GM21390 (cell line): ENCODE results near the gene HOXA2.
A peak's percentile ranks its signal among the peaks of the same experiment; 100 is the strongest.

Experiments
- ATAC-seq: cut with Tn5 transposase; IDR thresholded peaks from one replicate; pipeline ENCODE4 v1.9.1; 2021; ENCODE audit not compliant: unreplicated experiment

Gene HOXA2

DNA sequence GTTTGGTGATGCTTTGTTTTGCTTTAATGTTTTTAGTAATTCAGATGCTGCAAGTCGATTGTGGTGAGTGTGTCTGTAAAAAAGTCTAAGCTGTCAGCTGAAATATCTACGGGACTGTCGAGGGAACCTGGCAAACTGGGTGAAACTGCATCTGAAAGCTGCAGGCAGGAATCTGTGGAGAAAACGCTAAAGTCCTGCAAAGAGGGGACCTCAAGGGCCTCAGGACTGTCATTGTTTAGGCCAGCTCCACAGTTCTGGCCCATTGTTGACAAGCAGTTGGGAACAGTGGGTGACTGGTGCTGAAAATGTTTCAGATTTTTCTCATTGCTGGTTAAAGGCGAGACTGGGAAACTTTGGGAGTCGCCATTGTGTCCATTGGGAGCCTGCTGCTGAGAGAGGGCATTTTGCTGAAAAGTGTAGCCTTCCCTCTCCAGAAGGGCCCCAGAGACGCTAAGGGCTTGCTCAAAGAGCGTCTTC is 1.8 kb downstream of the HOXA2 start:
- ATAC-seq: no peak

DNA sequence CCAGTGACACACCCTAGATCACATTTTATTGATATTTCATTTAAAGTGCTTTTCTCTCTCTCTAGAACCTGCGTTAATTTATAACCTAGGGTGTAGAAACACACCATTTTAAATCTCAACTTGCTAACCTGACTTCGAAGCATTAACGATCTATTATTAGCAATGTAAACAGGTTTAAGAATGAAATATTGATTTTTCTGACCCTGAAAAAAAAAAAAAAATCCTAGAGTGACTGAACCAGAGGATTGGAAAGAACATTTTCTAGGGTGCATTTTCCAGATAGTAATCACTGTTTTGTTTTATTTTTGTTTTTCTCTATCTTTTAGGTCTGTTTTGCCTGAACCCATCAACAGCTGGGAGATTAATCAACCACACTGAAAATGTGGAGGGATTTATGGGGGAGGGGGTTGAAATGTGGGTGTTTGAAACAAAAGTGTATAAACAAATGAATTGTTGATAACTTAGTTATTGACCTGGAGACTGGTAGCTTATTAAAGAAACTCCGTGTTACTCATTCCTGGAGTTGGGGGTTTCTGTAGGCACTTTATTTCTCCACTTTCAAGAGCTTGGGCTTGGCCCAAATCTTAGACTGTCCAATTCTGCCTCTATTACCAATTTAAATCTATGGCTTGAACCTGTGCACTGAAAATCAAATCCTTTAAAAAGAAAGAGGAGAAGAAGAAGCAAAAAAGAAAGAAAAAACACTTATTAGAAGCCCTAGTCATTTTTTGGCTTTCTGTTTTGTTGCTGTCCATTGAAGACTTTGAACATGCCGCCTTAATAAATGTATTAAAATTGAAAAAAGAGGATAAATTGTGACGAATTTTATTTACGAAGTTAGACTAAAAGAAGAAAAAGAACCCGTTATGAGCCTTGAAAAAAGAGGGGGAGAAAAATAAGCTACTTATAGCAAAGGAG is 2.8 kb downstream of the HOXA2 start:
- ATAC-seq: no peak

GRCh38 chr7:27098578-27099451 is 3.7 kb downstream of the HOXA2 start:
- no peak for ATAC-seq

- no peak for ATAC-seq
Observed at GRCh38 chr7:27097686-27098577, 4.6 kb downstream of the HOXA2 start.

DNA sequence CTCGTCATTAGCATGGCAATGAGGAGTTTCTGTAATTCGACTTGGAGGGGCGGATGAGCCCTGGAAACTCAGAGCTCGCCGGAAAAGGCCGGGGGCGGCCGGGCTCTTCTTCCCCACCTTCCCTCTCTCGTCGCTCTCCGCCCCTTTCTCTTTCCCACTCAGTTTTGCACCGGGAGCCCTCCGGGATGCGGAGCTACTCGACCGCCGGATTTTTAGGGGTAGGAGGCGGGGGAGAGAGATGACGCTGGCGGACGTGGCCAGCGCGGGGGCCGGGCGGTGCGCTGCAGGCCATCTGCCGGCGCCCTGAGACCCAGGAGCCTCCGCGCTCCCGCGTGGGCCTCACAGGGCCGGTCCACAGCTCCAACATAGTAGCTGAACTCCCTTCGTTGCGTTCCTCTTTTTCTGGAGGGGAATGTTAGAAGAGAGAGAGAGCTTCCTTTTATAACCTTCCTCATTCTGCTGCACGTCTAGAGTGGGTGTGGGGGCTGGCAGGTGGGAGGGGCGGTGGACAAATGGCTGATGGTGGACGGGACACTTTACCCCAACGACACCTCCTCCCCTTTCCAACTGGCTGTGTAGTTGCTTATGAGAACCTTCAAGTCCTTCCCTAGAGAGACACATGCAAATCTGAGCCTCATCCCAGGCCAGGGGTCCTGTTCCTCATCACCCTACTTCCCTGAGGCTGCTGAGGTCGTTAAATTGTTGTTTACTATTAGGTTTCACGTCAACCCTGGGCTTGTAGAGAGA is 5.5 kb downstream of the HOXA2 start:
- no peak for ATAC-seq

GRCh38 chr7:27095897-27096767 is 6.4 kb downstream of the HOXA2 start, which contains the start of gene HOXA1:
Gene HOXA1 (minus strand): TSS chr7:27096000. CDS start chr7:27095912, 88 bp downstream.
- ATAC-seq: peak; percentile 87

DNA sequence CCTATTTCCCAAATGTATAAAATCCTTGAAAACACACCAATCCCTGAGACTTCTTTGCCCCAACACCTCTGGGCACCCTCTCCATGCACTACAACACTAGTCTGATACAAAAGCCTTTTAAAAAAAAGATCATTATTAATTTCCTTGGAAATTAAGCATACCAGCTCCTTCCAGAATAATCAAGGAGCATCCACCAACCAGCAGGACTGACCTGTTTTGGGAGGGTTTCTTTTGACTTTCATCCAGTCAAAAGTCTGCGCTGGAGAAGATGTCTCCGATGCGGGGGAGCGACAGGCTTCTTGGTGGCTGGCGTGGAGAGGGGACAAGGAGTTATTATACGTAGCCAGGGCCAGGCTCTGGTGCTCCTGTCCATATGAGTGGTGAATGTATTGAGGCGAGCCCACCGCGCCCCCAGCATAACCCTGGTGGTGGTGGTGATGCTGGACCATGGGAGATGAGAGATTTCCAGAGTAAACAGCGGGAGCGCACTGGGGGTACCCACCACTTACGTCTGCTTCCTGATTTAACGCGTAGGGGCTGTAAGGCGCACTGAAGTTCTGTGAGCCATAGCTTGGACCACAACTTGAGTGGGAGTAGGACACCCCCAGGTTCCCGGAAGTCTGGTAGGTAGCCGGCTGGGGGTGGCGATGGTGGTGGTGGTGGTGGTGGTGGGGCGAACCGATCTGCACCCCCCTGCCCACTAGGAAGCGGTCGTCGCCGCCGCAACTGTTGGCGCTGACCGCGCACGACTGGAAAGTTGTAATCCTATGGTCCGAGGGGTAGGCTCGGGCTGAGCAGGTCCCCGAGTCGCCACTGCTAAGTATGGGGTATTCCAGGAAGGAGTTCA is 7.2 kb downstream of the HOXA2 start:
- no peak for ATAC-seq

GRCh38 chr7:27094304-27095049 is 8.0 kb downstream of the HOXA2 start:
- no peak for ATAC-seq

- no peak for ATAC-seq
Observed at GRCh38 chr7:27093184-27093895, 9.1 kb downstream of the HOXA2 start.

DNA sequence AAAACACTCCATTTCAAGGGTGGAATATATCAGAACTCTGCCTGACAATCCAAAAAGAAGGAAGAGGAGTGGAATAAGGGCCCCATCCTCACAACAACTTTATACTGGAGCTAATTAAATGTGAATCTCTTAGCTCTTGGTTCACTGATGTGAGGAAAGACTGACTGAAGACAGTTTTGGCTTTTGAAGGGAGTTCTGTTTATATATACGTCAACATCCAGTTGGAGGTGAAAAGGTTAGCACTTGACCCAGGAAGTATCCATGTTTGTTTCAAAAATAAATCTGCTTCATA is 9.7 kb downstream of the HOXA2 start:
- no peak for ATAC-seq

- no peak for ATAC-seq
Observed at GRCh38 chr7:27091941-27092818, 10.3 kb downstream of the HOXA2 start.

DNA sequence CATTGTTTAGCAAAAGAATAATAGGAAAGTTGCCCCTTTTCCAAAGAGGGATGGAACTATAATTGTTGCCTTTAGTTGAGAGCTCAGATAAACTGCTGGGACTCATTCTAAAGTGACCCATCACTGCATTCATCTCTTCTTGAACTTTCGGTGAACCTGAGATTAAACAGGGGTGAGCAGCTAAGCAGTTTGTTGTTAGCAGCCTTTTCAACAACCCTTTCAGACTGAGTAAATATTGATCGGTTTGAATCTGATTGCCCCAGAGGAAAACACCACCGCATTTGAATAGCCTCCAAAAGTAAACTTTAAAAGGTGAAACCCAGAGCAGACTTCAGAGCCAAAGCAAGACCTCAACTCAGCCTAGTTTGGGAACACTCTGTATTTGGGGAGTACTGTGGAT is 11.4 kb downstream of the HOXA2 start:
- ATAC-seq: no peak

DNA sequence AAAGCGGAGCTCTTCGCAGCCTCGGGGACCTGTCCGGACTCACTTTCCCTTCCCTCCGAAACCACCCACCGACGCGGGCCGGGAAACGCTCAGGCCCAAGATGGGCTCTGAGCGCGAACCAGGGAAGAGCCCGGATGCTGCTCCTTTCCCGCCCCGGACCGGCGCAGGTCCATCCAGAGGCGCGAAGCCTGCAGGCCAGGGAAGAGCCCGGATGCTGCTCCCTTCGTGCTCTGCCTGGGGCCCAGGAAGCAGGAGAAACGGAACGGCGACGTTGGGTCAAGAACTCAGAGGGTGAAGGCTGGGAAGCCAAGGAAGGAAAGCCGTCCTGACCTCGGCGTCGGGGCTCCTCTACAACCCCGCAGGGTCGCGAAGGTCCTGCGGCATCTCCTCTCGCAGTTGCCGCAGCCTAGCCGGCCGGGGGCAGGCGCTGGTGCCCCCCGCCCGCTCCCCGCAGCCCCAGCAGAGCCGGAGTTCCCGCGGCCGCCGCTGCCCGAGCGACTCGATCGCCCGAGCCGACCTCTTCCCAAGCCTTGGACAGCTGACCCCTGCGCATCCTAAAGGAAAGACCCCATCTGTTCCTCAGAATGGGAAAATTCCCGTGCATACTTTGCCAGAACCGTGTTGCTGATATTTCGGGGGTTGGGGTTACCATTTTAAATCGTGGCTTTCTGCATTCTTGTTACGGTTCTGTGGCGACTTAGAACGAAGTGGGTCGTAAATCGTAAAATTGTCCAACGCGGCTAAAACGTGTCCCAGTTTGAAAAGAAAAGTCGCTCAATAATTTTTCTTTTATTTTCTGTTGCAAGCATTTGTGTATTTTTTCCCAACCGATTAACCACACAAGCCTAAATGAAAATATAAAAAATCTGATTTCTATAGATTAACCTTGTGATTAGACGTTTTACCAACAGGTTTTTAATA is 14.2 kb downstream of the HOXA2 start:
- ATAC-seq: no peak

GRCh38 chr7:27083646-27084045 is 18.8 kb downstream of the HOXA2 start:
- ATAC-seq: no peak

DNA sequence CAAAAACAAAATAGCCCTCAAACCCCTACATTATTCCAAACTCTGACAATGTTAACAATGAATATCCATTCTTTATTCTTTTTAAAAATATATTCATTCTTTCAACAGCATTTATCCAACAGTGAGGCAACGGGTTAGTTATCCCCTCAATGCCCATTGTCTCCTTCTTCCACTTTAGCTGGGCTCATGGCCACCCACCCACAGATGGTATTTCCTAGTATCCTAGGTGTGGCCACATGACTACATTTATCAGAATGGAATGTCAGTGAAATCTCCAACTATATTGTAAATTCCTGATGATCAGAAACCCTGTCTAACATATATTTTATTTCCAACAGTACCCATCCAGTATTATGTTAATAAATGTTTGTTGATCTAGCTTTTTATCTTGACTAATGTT is 20.3 kb downstream of the HOXA2 start:
- no peak for ATAC-seq
